Bronchial epithelial cell (primary cell): ENCODE results near the gene SLC34A1. TPM values are rescaled to one million over a fixed set of nuclear protein-coding genes. Genes with fewer than 3 reads are reported as not detected.

Experiments
- DNase-seq: peaks from one replicate; pipeline ENCODE4 v3.0.0-alpha.2; 2010; ENCODE audit warnings: low read depth
- FAIRE-seq: peaks from 2 replicates; lab custom pipeline; 2011; peaks lifted over from hg19 to GRCh38; lab: Jason Lieb, UNC
- H3K27me3 ChIP-seq: 2 replicates; pipeline ENCODE4 v1.5.1; 2011; ENCODE audit warnings: low read length; ENCODE audit not compliant: control insufficient read depth, insufficient read depth
- H3K36me3 ChIP-seq: 2 replicates; pipeline ENCODE4 v1.5.1; 2011; ENCODE audit warnings: low read length; ENCODE audit not compliant: control insufficient read depth, insufficient read depth
- H3K4me3 ChIP-seq: 2 replicates; pipeline ENCODE4 v1.5.1; 2011; ENCODE audit warnings: mild to moderate bottlenecking, low read depth, low read length, control low read depth
- CTCF ChIP-seq: IDR thresholded peaks from 2 replicates; pipeline ENCODE4 v1.5.1; 2011; ENCODE audit warnings: mild to moderate bottlenecking, moderate library complexity, low read length, control low read depth, inconsistent platforms; ENCODE audit not compliant: insufficient read depth, severe bottlenecking
- total RNA-seq: library from RNA; depleted of rRNA; stranded (reverse); fragments of >200 nt; gene quantifications from 2 replicates; pipeline ENCODE4 v1.2.1, GENCODE V29; 2014

SLC34A1 gene
- total RNA-seq, 1 donor from 2014 or later = not detected

- DNase-seq (no peak), FAIRE-seq (no peak)
- Histone ChIP-seq H3K4me3 (peak overlapping the region; percentile 48), H3K27me3 (no peaks in the 10 kb centered on the region), H3K36me3 (no peaks in the 10 kb centered on the region)
- TF ChIP-seq CTCF = no peak
Observed at GRCh38 chr5:177447066-177447610, 62.9 kb downstream of the SLC34A1 start.

GRCh38 chr5:177447611-177448243 is 63.5 kb downstream of the SLC34A1 start:
- Histone ChIP-seq H3K36me3 (no peaks in the 10 kb centered on the region), H3K27me3 (no peaks in the 10 kb centered on the region), H3K4me3 (peak overlapping the region; percentile 48)
- no peak for FAIRE-seq
- peak; percentile 66 for DNase-seq
- TF ChIP-seq CTCF = no peak

Other genes starting within 250 kb of the SLC34A1 start
- 16.6 and 26.1 TPM in 2 replicates for gene RAB24, start 80.7 kb upstream of the SLC34A1 start, total RNA-seq
- gene PRELID1, start 80.6 kb upstream of the SLC34A1 start, total RNA-seq = 139 and 161 TPM in 2 replicates
- 0.53 and 1.5 TPM in 2 replicates for gene MXD3, start 72.5 kb upstream of the SLC34A1 start, total RNA-seq
- 362 and 444 TPM in 2 replicates for gene LMAN2, start 32.8 kb upstream of the SLC34A1 start, total RNA-seq
- gene RGS14, start 26.5 kb upstream of the SLC34A1 start, total RNA-seq = 6.8 and 8.4 TPM in 2 replicates
- gene PFN3, start 16.2 kb downstream of the SLC34A1 start, total RNA-seq = not detected in 2 replicates
- 5.0 and 7.9 TPM in 2 replicates for gene F12, start 25.1 kb downstream of the SLC34A1 start, total RNA-seq
- 22.9 and 41.1 TPM in 2 replicates for gene GRK6, start 42.2 kb downstream of the SLC34A1 start, total RNA-seq
- gene PRR7, start 62.4 kb downstream of the SLC34A1 start, total RNA-seq = 3.1 and 5.0 TPM in 2 replicates
- gene DBN1, start 89.2 kb downstream of the SLC34A1 start, total RNA-seq = 58.7 and 71.7 TPM in 2 replicates
- 19.5 and 26.2 TPM in 2 replicates for gene PDLIM7, start 113.2 kb downstream of the SLC34A1 start, total RNA-seq
- gene DOK3, start 125.4 kb downstream of the SLC34A1 start, total RNA-seq = 0.53 and 1.4 TPM in 2 replicates
- 108 and 250 TPM in 2 replicates for gene DDX41, start 132.5 kb downstream of the SLC34A1 start, total RNA-seq
- gene FAM193B, start 170.1 kb downstream of the SLC34A1 start, total RNA-seq = 14.0 and 17.2 TPM in 2 replicates
- gene TMED9, start 207.8 kb downstream of the SLC34A1 start, total RNA-seq = 184 and 203 TPM in 2 replicates
- gene B4GALT7, start 215.7 kb downstream of the SLC34A1 start, total RNA-seq = 35.8 and 36.9 TPM in 2 replicates